HepG2 (cell line): ENCODE results near the gene TAP1. TPM values are rescaled to one million over a fixed set of nuclear protein-coding genes. Genes with fewer than 3 reads are reported as not detected.

Experiments used
- CERS6 ChIP-seq: sonication (generic); formaldehyde crosslinking; IDR thresholded peaks from 2 replicates; pipeline ENCODE4 v1.5.0; 2020; ENCODE audit warnings: missing genetic modification reagents
- SMAD3 ChIP-seq: sonication (generic); formaldehyde crosslinking; IDR thresholded peaks from 2 replicates; pipeline ENCODE4 v1.4.0; 2020; ENCODE audit warnings: missing genetic modification reagents
- SRSF9 ChIP-seq: fragments of 200-400 bp; formaldehyde crosslinking; IDR thresholded peaks from 2 replicates; pipeline ENCODE4 v1.6.1; 2018; ENCODE audit warnings: borderline replicate concordance, mild to moderate bottlenecking, low read depth, low read length; ENCODE audit not compliant: insufficient read depth, poor library complexity, severe bottlenecking
- ZBTB46 ChIP-seq: sonication (generic); formaldehyde crosslinking; IDR thresholded peaks from 2 replicates; pipeline ENCODE4 v1.4.0; 2020; ENCODE audit warnings: mild to moderate bottlenecking, missing genetic modification reagents, borderline replicate concordance
- ZNF18 ChIP-seq: sonication (generic); formaldehyde crosslinking; IDR thresholded peaks from 2 replicates; pipeline ENCODE4 v1.8.0; 2022; ENCODE audit warnings: mild to moderate bottlenecking, missing genetic modification reagents; ENCODE audit not compliant: insufficient replicate concordance
- ZNF263 ChIP-seq: sonication (generic); formaldehyde crosslinking; IDR thresholded peaks from 2 replicates; pipeline ENCODE4 v1.4.0; 2020; ENCODE audit warnings: missing genetic modification reagents
- ZNF33A ChIP-seq: sonication (generic); formaldehyde crosslinking; IDR thresholded peaks from 2 replicates; pipeline ENCODE4 v1.5.1; 2020; ENCODE audit warnings: missing genetic modification reagents, mild to moderate bottlenecking, moderate library complexity, borderline replicate concordance
- ZNF570 ChIP-seq: sonication (generic); formaldehyde crosslinking; IDR thresholded peaks from 2 replicates; pipeline ENCODE4 v1.4.0; 2020; ENCODE audit warnings: mild to moderate bottlenecking, missing genetic modification reagents, borderline replicate concordance
- ZNF709 ChIP-seq: sonication (generic); formaldehyde crosslinking; IDR thresholded peaks from 2 replicates; pipeline ENCODE4 v1.5.0; 2020; ENCODE audit warnings: mild to moderate bottlenecking, missing genetic modification reagents
- ZXDC ChIP-seq: sonication (generic); formaldehyde crosslinking; IDR thresholded peaks from 2 replicates; pipeline ENCODE4 v1.5.0; 2020; ENCODE audit warnings: mild to moderate bottlenecking, missing genetic modification reagents
- polyA plus RNA-seq, 8 experiments: library from polyadenylated mRNA; depleted of rRNA in 3 of 8; stranded (reverse) in 7 of 8; unstranded in 1 of 8; fragments of >200 nt; fragmentation: Illumina TruSeq in 4 of 8; extraction: Trizol in 4 of 8; gene quantifications; 2 replicates each; pipeline versions ENCODE4 v1.2.1 to v1.2.3, GENCODE V29; 2011 to 2016; ENCODE audit warnings: low read depth in 4 of 8, missing spikeins in 1 of 8, mixed read lengths in 1 of 8; ENCODE audit not compliant: insufficient read depth in 1 of 8
- total RNA-seq, 5 experiments: library from RNA; depleted of rRNA; stranded (reverse); fragments of >200 nt; fragmentation: Illumina TruSeq; extraction: Trizol; gene quantifications; 2 replicates each; pipeline ENCODE4 v1.2.3, GENCODE V29; 2016; ENCODE audit warnings: low read depth in 1 of 5
- TF ChIP-seq, protein P1 (sequence below): sonication (generic); formaldehyde crosslinking; IDR thresholded peaks from 2 replicates; pipeline ENCODE4 v1.5.0; 2020; ENCODE audit warnings: mild to moderate bottlenecking, missing genetic modification reagents, borderline replicate concordance

Gene TAP1
- total and polyA plus RNA-seq, 2 of the 13 experiments (the other 11 are each of a cell fraction or from before 2014, with no cell fraction given): 31.2 to 52.2 TPM

DNA sequence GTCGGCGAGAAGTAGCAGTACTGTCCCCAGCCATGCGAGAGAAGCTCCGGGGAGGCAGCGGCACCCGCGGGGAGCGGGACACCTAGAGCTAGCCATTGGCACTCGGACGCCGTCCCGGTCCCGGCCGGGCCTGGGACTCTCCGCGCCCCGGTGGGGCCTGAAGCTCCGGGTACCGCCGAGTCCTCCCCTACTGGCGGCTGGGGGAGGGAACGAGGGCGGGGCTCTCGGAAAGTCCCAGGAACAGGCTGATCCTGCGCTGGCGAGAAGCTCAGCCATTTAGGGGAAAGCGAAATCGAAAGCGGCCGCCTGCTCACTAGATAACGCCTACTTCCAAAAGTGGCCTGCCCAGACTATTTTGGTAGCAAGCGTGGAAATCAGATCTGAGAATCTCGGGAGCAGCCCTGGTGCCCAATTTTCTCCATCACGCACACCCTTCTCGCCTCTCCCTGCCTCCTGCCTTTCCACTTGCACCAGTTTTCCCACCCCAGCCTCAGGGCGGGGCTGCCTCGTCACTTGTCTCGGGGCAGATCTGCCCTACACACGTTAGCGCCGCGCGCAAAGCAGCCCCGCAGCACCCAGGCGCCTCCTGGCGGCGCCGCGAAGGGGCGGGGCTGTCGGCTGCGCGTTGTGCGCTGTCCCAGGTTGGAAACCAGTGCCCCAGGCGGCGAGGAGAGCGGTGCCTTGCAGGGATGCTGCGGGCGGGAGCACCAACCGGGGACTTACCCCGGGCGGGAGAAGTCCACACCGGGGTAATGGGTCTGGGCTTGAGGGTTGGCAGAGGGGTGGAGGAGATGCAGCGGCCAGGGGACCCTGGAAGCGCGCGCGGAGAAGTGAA, at the start of gene TAP1, which contains the start of gene PSMB9 (continued):
- 0 out of 2 replicates have a peak, but pooled peaks have one; percentile 6 for TF ChIP-seq ZXDC (CRISPR knock-in tag)
- no peak; the same call in 1 of the 2 replicates for TF ChIP-seq ZNF33A (CRISPR knock-in tag)
- no peak; the same call in none of the 2 replicates for TF ChIP-seq ZNF709
- TF ChIP-seq, protein P1, sequence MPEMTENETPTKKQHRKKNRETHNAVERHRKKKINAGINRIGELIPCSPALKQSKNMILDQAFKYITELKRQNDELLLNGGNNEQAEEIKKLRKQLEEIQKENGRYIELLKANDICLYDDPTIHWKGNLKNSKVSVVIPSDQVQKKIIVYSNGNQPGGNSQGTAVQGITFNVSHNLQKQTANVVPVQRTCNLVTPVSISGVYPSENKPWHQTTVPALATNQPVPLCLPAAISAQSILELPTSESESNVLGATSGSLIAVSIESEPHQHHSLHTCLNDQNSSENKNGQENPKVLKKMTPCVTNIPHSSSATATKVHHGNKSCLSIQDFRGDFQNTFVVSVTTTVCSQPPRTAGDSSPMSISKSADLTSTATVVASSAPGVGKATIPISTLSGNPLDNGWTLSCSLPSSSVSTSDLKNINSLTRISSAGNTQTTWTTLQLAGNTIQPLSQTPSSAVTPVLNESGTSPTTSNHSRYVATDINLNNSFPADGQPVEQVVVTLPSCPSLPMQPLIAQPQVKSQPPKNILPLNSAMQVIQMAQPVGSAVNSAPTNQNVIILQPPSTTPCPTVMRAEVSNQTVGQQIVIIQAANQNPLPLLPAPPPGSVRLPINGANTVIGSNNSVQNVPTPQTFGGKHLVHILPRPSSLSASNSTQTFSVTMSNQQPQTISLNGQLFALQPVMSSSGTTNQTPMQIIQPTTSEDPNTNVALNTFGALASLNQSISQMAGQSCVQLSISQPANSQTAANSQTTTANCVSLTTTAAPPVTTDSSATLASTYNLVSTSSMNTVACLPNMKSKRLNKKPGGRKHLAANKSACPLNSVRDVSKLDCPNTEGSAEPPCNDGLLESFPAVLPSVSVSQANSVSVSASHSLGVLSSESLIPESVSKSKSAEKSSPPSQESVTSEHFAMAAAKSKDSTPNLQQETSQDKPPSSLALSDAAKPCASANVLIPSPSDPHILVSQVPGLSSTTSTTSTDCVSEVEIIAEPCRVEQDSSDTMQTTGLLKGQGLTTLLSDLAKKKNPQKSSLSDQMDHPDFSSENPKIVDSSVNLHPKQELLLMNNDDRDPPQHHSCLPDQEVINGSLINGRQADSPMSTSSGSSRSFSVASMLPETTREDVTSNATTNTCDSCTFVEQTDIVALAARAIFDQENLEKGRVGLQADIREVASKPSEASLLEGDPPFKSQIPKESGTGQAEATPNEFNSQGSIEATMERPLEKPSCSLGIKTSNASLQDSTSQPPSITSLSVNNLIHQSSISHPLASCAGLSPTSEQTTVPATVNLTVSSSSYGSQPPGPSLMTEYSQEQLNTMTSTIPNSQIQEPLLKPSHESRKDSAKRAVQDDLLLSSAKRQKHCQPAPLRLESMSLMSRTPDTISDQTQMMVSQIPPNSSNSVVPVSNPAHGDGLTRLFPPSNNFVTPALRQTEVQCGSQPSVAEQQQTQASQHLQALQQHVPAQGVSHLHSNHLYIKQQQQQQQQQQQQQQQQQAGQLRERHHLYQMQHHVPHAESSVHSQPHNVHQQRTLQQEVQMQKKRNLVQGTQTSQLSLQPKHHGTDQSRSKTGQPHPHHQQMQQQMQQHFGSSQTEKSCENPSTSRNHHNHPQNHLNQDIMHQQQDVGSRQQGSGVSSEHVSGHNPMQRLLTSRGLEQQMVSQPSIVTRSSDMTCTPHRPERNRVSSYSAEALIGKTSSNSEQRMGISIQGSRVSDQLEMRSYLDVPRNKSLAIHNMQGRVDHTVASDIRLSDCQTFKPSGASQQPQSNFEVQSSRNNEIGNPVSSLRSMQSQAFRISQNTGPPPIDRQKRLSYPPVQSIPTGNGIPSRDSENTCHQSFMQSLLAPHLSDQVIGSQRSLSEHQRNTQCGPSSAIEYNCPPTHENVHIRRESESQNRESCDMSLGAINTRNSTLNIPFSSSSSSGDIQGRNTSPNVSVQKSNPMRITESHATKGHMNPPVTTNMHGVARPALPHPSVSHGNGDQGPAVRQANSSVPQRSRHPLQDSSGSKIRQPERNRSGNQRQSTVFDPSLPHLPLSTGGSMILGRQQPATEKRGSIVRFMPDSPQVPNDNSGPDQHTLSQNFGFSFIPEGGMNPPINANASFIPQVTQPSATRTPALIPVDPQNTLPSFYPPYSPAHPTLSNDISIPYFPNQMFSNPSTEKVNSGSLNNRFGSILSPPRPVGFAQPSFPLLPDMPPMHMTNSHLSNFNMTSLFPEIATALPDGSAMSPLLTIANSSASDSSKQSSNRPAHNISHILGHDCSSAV (CRISPR knock-in tag): no peak
- TF ChIP-seq CERS6 (CRISPR knock-in tag): no peak
- no peak for TF ChIP-seq ZBTB46 (CRISPR knock-in tag)
- TF ChIP-seq SRSF9: no peak
- TF ChIP-seq ZNF263 (CRISPR knock-in tag): peak; percentile 94
- no peak for TF ChIP-seq ZNF570
- TF ChIP-seq SMAD3 (CRISPR knock-in tag): no peak; the same call in none of the 2 replicates
- TF ChIP-seq ZNF18: peak; percentile 45
